Lung (tissue), 12 donors: ENCODE results near the gene FAM76A. TPM values are rescaled to one million over a fixed set of nuclear protein-coding genes. Genes with fewer than 3 reads are reported as not detected.

Source experiments
- ATAC-seq: fragments of 200-7000 bp; cut with Tn5 transposase; one replicate; pipeline ENCODE4 v1.9.1; 2020; ENCODE audit warnings: moderate number of reproducible peaks; ENCODE audit not compliant: insufficient read depth, low FRiP score
- DNase-seq, 3 donors: peaks; one replicate each; pipeline ENCODE4 v3.0.0-alpha.2; 2013 to 2017
- H3K27ac ChIP-seq, 2 donors: one replicate each; pipeline ENCODE4 v1.5.1; 2013; ENCODE audit warnings: mild to moderate bottlenecking in 2 of 2, moderate library complexity in 2 of 2, control low read depth in 1 of 2, inconsistent platforms in 1 of 2, low read depth in 1 of 2, low read length in 1 of 2
- H3K27me3 ChIP-seq, 3 donors: one replicate each; pipeline ENCODE4 v1.5.1; 2013; ENCODE audit warnings: low read length in 2 of 3; ENCODE audit not compliant: control insufficient read depth in 3 of 3, insufficient read depth in 3 of 3
- H3K36me3 ChIP-seq, 4 donors: one replicate each; pipeline ENCODE4 v1.5.1; 2013; ENCODE audit warnings: low read length in 4 of 4, mild to moderate bottlenecking in 1 of 4, moderate library complexity in 1 of 4; ENCODE audit not compliant: control insufficient read depth in 4 of 4, insufficient read depth in 4 of 4
- H3K4me1 ChIP-seq, 5 donors: one replicate each; pipeline ENCODE4 v1.5.1; 2013; ENCODE audit warnings: low read length in 5 of 5, mild to moderate bottlenecking in 2 of 5, moderate library complexity in 1 of 5; ENCODE audit not compliant: control insufficient read depth in 5 of 5, insufficient read depth in 5 of 5
- H3K4me3 ChIP-seq: one replicate; pipeline ENCODE4 v1.5.1; 2013; ENCODE audit warnings: mild to moderate bottlenecking, control low read depth, moderate library complexity
- H3K9ac ChIP-seq, 2 donors: one replicate each; pipeline ENCODE4 v1.5.1; 2013; ENCODE audit warnings: low read length in 2 of 2, control low read depth in 1 of 2; ENCODE audit not compliant: insufficient read depth in 1 of 2
- H3K9me3 ChIP-seq, 4 donors: one replicate each; pipeline ENCODE4 v1.5.1; 2013; ENCODE audit warnings: low read length in 3 of 4, mild to moderate bottlenecking in 1 of 4, moderate library complexity in 1 of 4; ENCODE audit not compliant: control insufficient read depth in 4 of 4, insufficient read depth in 3 of 4
- WGBS, 2 donors: extraction: QIAGEN DNeasy Blood & Tissue Kit; methylation state at CpG; one replicate each; pipeline ENCODE4 v1.1.7; 2013; 5-methylcytosine and 5-hydroxymethylcytosine counted together
- polyA plus RNA-seq, 2 donors: library from polyadenylated mRNA; stranded (reverse); fragments of 200-250 nt; gene quantifications; one replicate each; pipeline ENCODE4 v1.2.1, GENCODE V29; 2013
- total RNA-seq, 2 donors: library from RNA; depleted of rRNA in 1 of 2; stranded (reverse); fragments of >200 nt in 1 of 2; gene quantifications; one replicate each; pipeline ENCODE4 v1.2.1, GENCODE V29; 2014 to 2021
- TF ChIP-seq, protein P1 (sequence below): IDR thresholded peaks from 2 replicates; pipeline ENCODE4 v1.5.1; 2012; ENCODE audit warnings: mild to moderate bottlenecking; ENCODE audit errors: control extremely low read depth, extremely low read depth
- donor health status: control.
- donor health status: control.
- donor health status: Bipolar disorder and iron deficiency.
- donor health status: healthy.
- donor health status: DM: yes; HTN: yes; CAD: no.

FAM76A gene
- total and polyA plus RNA-seq, 4 donors = 4.3 to 19.4 (median 13.2) TPM

GRCh38 chr1:27724961-27725373 is 794 bp upstream of the FAM76A start:
- ATAC-seq = no peak
- peak overlapping the region; percentile 27 to 37 for H3K9ac ChIP-seq
- H3K4me3 ChIP-seq = peak overlapping the region; percentile 12

DNA sequence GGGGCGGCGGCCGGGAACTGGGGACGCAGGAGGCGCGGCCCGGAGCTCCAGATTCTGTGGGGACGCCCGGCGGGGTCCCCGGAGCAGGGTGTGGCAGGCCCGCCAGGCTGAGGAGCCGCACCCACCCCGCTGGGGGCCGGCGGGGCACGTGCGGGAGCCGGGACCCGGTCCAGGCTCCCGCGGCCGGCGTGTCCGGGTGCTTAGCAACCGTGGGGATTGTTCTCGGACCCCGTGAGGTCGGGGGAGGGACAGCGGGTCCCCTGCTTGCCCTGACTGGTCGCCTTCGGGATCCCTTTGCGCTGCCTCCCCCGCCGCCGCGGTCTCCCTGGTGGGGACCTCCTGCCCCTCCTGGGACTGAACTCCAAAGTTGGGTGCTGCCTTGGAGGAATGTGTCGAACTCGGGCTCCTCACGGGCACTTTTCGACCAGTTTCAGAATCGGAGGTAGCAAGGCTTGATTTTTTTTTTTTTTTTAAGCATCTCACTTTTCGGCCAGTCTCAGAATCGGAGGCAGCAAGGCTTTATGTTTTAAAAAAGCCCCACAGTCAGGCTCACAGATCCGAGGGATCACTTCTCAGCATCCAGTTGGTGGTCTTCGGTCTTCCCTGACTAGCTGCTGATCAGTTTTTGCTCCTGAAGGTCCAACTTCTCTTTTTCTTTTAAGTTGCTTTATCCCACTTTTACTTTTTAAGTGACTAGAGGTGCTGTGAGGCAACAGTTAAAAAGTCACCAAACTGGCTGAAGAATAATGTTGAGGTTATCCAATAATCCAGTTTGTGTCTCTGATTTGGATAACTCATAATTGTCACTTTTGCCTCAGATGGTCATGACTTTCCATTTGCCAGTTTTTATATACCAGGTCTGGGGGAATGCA is 648 bp downstream of the FAM76A start:
- 1% methylated on average over 28 to 46 of the region's 46 CpGs for WGBS, 2 donors
- peak overlapping the region; percentile 92 to 97 for H3K27ac ChIP-seq
- ATAC-seq = peak; percentile 5
- peaks cover 0 to 12% (median under 1%) of the 10 kb centered on the region in 4 donors for H3K36me3 ChIP-seq
- H3K4me1 ChIP-seq = peaks cover 0 to 14% (median 0%) of the 10 kb centered on the region in 5 donors
- TF ChIP-seq, protein P1, sequence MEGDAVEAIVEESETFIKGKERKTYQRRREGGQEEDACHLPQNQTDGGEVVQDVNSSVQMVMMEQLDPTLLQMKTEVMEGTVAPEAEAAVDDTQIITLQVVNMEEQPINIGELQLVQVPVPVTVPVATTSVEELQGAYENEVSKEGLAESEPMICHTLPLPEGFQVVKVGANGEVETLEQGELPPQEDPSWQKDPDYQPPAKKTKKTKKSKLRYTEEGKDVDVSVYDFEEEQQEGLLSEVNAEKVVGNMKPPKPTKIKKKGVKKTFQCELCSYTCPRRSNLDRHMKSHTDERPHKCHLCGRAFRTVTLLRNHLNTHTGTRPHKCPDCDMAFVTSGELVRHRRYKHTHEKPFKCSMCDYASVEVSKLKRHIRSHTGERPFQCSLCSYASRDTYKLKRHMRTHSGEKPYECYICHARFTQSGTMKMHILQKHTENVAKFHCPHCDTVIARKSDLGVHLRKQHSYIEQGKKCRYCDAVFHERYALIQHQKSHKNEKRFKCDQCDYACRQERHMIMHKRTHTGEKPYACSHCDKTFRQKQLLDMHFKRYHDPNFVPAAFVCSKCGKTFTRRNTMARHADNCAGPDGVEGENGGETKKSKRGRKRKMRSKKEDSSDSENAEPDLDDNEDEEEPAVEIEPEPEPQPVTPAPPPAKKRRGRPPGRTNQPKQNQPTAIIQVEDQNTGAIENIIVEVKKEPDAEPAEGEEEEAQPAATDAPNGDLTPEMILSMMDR = no peak
- no peaks in the 10 kb centered on the region for H3K27me3 ChIP-seq
- DNase-seq = peak; percentile 59 to 75 (median 70)
- peak overlapping the region; percentile 91 for H3K4me3 ChIP-seq
- H3K9me3 ChIP-seq = no peaks in the 10 kb centered on the region
- H3K9ac ChIP-seq = peak overlapping the region; percentile 87 to 92

More at GRCh38 chr1:27724961-27725373, 794 bp upstream of the FAM76A start:
- Histone ChIP-seq H3K27me3 (no peaks in the 10 kb centered on the region), H3K4me1 (peaks cover 0 to 14% (median 0%) of the 10 kb centered on the region in 5 donors), H3K9me3 (no peaks in the 10 kb centered on the region), H3K27ac (peak overlapping the region; percentile 47 to 85), H3K36me3 (peaks cover 0 to 11% (median 0%) of the 10 kb centered on the region in 4 donors)
- WGBS, 2 donors = 72 to 76% methylated on average over 9 of the region's 9 CpGs
- TF ChIP-seq, protein P1 = no peak
- peak; percentile 25 to 33 (median 32) for DNase-seq

GRCh38 chr1:27727126-27727525 is 1.4 kb downstream of the FAM76A start:
- TF ChIP-seq, protein P1 = no peak

More at GRCh38 chr1:27727126-27727525, 1.4 kb downstream of the FAM76A start:
- H3K27ac ChIP-seq = no peak overlapping the region
- H3K9ac ChIP-seq = peak overlapping the region in 1 of 2 donors; percentile 92
- H3K27me3 ChIP-seq = no peaks in the 10 kb centered on the region
- peaks cover 0 to 15% (median under 1%) of the 10 kb centered on the region in 4 donors for H3K36me3 ChIP-seq
- ATAC-seq = no peak
- H3K9me3 ChIP-seq = no peaks in the 10 kb centered on the region
- 71 to 86% methylated on average over 3 of the region's 3 CpGs for WGBS, 2 donors
- H3K4me1 ChIP-seq = peaks cover 0 to 14% (median 0%) of the 10 kb centered on the region in 5 donors
- H3K4me3 ChIP-seq = no peak overlapping the region
- no peak for DNase-seq
